Hypothalamus (tissue), 51 donors: Measurements from ENCODE around the gene ANO3.

ENCODE experiments used
- DNase-seq, 51 donors: peaks; one replicate each; lab custom pipeline; 2025; lab: John Stamatoyannopoulos, UW

Gene ANO3

GRCh38 chr11:26700574-26701235, 368.8 kb downstream of the ANO3 start:
- no peak for DNase-seq

DNA sequence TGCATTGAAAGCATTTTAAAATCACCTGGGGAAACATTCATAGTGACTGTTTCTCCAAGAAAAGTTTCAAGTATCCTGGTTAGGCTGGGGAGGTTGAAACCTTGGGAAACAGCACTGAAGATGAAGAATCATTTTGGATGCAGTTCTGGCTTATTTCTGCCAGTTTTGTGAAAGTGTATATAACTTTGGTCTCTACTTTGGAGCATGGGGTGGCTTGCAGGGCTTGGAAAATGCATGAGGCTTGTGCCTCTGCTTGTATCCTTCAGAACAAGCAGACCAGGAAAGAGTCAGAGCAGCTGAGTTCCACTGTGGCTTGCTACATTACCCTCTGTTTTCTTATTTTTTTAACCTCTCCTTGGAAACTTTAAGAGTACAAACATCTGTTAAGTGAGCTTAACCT, 370.5 kb downstream of the ANO3 start:
- DNase-seq, result no peak

DNA sequence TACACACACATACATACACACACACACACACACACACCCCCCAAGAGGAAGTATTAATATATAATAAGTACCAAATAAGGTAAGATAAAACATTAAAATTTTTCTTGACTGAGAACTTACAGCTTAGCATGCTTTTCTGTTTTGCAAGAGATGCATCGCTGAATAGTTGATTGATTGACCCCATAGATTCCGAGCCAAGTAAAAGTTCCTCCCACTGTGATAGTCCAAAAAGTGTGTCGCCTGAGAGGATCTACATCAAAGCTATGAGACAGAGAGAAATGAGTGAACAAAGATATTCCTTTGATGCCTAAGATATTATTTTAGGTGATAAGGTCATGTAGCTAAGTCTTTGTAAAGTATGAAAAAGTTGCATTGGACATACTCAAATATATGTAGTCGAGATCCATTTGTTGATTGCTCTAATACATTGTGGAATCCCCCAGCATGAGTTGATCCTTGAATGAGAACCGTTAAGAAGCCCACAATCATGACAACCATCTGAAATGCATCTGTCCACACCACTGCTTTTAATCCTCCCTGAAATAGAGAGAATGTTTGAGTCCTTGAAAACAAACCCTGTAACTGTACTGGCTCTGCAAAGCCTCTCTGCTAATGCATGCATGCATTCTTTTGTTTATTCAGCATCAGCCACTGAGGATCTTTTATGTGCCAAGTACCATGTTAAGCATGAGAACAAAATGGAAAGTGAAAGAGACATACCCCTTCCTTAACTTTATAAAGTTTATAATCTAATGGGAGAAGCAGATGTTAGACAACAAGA, 371.7 kb downstream of the ANO3 start:
- DNase-seq, result no peak

DNA sequence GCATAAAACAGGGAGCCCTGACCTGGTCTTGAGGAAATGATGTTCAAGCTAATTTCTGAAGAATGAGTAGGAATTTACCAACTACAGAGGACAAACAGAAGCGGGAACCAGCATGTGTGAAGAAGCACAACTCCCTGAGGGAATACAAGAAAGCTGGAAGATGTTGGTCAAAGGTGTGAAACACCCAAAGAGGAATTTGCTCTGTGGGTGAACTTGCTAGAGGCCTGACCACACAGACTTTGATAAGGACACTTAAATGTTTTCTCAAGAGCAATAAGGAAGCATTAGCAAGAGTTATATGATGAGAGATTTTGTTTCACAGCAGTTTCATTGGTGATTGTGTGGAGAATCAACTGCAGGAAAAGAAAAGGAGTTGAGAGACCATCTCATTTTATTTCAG, 372.3 kb downstream of the ANO3 start:
- no peak for DNase-seq

DNA sequence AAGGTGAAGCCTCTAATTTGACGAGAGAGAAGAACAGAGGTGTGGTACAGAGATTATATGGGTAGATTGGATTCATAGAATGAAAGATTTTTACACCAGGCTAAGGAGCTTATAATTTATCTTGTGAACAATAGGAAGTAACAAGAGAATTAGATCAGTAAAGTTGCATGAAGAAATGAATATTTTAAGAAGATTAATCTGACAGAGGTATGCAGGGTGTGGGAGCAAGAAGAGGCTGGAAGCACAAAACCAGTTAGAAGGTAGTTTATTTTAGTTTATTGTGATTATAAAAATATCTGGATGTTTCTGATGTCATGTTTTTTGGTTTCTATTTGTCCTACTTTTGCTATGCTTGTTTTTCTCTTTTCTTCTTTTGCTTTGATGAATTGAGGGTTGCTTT, 374.3 kb downstream of the ANO3 start:
- no peak for DNase-seq

DNA sequence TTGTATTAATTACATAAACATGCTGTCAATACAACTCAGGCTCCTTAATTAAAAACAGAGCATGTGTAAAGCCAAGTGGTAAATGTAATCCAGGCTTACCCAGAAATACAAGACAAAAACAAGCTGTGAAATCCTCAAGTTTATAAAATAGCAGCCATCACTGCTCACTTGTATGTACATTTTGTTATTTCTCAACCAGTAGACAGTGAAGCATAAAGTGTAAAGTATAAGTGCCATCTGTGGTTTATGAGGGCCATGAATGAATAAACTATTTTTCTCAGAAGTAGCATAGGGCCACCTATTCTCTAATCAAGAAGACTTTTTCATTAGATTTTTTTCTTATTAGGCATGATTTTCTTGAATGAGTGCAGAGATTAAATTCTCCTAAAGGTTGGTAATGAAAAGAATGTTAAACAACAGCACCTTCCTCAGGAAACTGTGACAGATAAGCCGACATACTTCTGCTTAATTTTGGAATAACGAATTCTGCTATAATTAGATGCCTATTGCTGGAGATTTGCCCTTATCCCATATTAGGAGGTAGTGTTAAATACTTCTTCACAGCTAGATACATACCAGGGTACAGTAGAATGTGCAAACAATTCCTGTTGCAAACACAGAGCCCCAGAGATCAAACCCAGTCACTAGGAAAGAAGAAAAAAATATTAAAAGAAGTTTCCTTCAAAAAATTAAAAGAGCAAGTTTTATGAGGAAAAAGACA, 377.0 kb downstream of the ANO3 start:
- no peak for DNase-seq

- DNase-seq, result no peak
These were observed 378.6 kb downstream of the ANO3 start for GRCh38 chr11:26710489-26710888.

GRCh38 chr11:26712497-26712896, 380.6 kb downstream of the ANO3 start:
- DNase-seq, result no peak
